ENCODE results near the gene PRPS1. TPM values are rescaled to one million over a fixed set of nuclear protein-coding genes. Genes with fewer than 3 reads are reported as not detected.

The PRPS1 gene
- total RNA-seq, 2 donors from 2014 or later: 51.6 to 62.7 TPM

- Mint-ChIP-seq H3K4me3 (no peak overlapping the region), H3K4me1 (peaks cover 21% of the 10 kb centered on the region), H3K27me3 (ENCODE audit: insufficient read depth) (peaks cover 2% of the 10 kb centered on the region), H3K27ac (no peak overlapping the region), H3K9me3 (peaks cover 4% of the 10 kb centered on the region), H3K36me3 (ENCODE audit: low read depth) (no peaks in the 10 kb centered on the region)
- no peak for DNase-seq
- Histone ChIP-seq H3K27me3 (ENCODE audit: control insufficient read depth, insufficient read depth, low read length, poor library complexity, severe bottlenecking) (no peaks in the 10 kb centered on the region), H3K36me3 (ENCODE audit: control insufficient read depth, insufficient read depth, low read length) (no peaks in the 10 kb centered on the region), H3K9me3 (ENCODE audit: control insufficient read depth, low read length) (no peaks in the 10 kb centered on the region), H3K27ac (ENCODE audit: low read depth, low read length) (no peak overlapping the region), H3K9ac (ENCODE audit: extremely low read depth, low read length, poor library complexity, severe bottlenecking) (no peak overlapping the region), H3K4me3 (ENCODE audit: low read length) (no peak overlapping the region), H3K4me1 (ENCODE audit: control insufficient read depth, insufficient read depth, low read length) (no peaks in the 10 kb centered on the region)
- WGBS, 2 experiments (ENCODE audit: insufficient coverage in 1 of 2, insufficient read length in 1 of 2): 67% methylated on average over 4 of the region's 4 CpGs; no CpG with 5 or more reads in 1 of the 2 experiments
- TF ChIP-seq, protein P1, sequence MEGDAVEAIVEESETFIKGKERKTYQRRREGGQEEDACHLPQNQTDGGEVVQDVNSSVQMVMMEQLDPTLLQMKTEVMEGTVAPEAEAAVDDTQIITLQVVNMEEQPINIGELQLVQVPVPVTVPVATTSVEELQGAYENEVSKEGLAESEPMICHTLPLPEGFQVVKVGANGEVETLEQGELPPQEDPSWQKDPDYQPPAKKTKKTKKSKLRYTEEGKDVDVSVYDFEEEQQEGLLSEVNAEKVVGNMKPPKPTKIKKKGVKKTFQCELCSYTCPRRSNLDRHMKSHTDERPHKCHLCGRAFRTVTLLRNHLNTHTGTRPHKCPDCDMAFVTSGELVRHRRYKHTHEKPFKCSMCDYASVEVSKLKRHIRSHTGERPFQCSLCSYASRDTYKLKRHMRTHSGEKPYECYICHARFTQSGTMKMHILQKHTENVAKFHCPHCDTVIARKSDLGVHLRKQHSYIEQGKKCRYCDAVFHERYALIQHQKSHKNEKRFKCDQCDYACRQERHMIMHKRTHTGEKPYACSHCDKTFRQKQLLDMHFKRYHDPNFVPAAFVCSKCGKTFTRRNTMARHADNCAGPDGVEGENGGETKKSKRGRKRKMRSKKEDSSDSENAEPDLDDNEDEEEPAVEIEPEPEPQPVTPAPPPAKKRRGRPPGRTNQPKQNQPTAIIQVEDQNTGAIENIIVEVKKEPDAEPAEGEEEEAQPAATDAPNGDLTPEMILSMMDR (conservative IDR thresholded peaks at IDR 0.05): no peak
Observed at GRCh38 chrX:107659286-107659685, 31.0 kb downstream of the PRPS1 start.

- TF ChIP-seq, protein P1 (conservative IDR thresholded peaks at IDR 0.05): peak; percentile 82
- Histone ChIP-seq H3K9ac (ENCODE audit: extremely low read depth, low read length, poor library complexity, severe bottlenecking) (no peak overlapping the region), H3K4me3 (ENCODE audit: low read length) (no peak overlapping the region), H3K27ac (ENCODE audit: low read depth, low read length) (no peak overlapping the region), H3K9me3 (ENCODE audit: control insufficient read depth, low read length) (no peaks in the 10 kb centered on the region), H3K36me3 (ENCODE audit: control insufficient read depth, insufficient read depth, low read length) (no peaks in the 10 kb centered on the region), H3K4me1 (ENCODE audit: control insufficient read depth, insufficient read depth, low read length) (no peaks in the 10 kb centered on the region), H3K27me3 (ENCODE audit: control insufficient read depth, insufficient read depth, low read length, poor library complexity, severe bottlenecking) (no peaks in the 10 kb centered on the region)
- Mint-ChIP-seq H3K27me3 (ENCODE audit: insufficient read depth) (peaks cover 2% of the 10 kb centered on the region), H3K36me3 (ENCODE audit: low read depth) (no peaks in the 10 kb centered on the region), H3K9me3 (peaks cover 3% of the 10 kb centered on the region), H3K4me1 (peaks cover 17% of the 10 kb centered on the region), H3K4me3 (no peak overlapping the region), H3K27ac (no peak overlapping the region)
- DNase-seq: no peak
- 75% methylated on average over 1 of the region's 1 CpG; no CpG with 5 or more reads in 1 of the 2 experiments for WGBS, 2 experiments (ENCODE audit: insufficient coverage in 1 of 2, insufficient read length in 1 of 2)
Observed at GRCh38 chrX:107659768-107660167, 31.5 kb downstream of the PRPS1 start.

GRCh38 chrX:107662145-107662544 is 33.8 kb downstream of the PRPS1 start:
- peaks cover 14% of the 10 kb centered on the region for H3K9me3 Mint-ChIP-seq
- H3K27me3 ChIP-seq (ENCODE audit: control insufficient read depth, insufficient read depth, low read length, poor library complexity, severe bottlenecking): no peaks in the 10 kb centered on the region
- TF ChIP-seq, protein P1 (conservative IDR thresholded peaks at IDR 0.05): no peak
- no peak overlapping the region for H3K27ac Mint-ChIP-seq
- H3K4me1 Mint-ChIP-seq: peaks cover 11% of the 10 kb centered on the region
- 62 to 82% methylated on average over 2 to 3 of the region's 3 CpGs for WGBS, 2 experiments (ENCODE audit: insufficient coverage in 1 of 2, insufficient read length in 1 of 2)
- peaks cover 9% of the 10 kb centered on the region for H3K27me3 Mint-ChIP-seq (ENCODE audit: insufficient read depth)
- H3K27ac ChIP-seq (ENCODE audit: low read depth, low read length): no peak overlapping the region
- no peaks in the 10 kb centered on the region for H3K4me1 ChIP-seq (ENCODE audit: control insufficient read depth, insufficient read depth, low read length)
- H3K4me3 ChIP-seq (ENCODE audit: low read length): no peak overlapping the region
- H3K36me3 ChIP-seq (ENCODE audit: control insufficient read depth, insufficient read depth, low read length): no peaks in the 10 kb centered on the region
- no peaks in the 10 kb centered on the region for H3K9me3 ChIP-seq (ENCODE audit: control insufficient read depth, low read length)
- no peak overlapping the region for H3K9ac ChIP-seq (ENCODE audit: extremely low read depth, low read length, poor library complexity, severe bottlenecking)
- no peak for DNase-seq
- H3K36me3 Mint-ChIP-seq (ENCODE audit: low read depth): no peaks in the 10 kb centered on the region
- no peak overlapping the region for H3K4me3 Mint-ChIP-seq
